ENCODE measurements around the gene GPC3.

GPC3 gene

DNA sequence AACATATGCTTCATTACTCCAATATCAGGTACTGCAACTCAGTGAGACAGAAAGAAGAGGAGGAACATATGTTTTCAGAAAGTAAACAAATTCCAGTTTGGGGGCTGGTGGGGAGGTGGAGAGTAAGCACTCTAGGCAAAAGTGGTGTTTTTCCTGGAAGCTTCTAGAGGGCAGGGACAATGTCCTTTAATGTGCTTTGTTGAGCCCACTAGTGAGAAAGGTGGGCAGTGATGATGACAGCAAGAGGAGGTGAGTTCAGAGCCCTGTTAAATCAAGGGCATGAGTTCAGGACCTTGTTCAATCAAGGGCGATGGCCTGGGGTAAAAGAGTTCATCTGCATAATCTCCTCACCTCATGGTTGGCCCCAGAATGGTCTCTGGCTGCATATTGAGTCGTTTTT lies 38.4 kb downstream of the GPC3 start:
- H3K4me3 ChIP-seq (ENCODE audit: low read depth, low read length): no peak overlapping the region
- no peak for DNase-seq (ENCODE audit: low read depth)
- TF ChIP-seq CTCF (IDR thresholded peaks at IDR 0.05; ENCODE audit: low read depth, low read length, missing control alignments): no peak

GRCh38 chrX:133943507-133943906 lies 41.9 kb downstream of the GPC3 start:
- H3K4me3 ChIP-seq (ENCODE audit: low read depth, low read length): no peak overlapping the region

GRCh38 chrX:133939655-133940302 lies 45.6 kb downstream of the GPC3 start:
- no peak for TF ChIP-seq CTCF (IDR thresholded peaks at IDR 0.05; ENCODE audit: low read depth, low read length, missing control alignments)
- H3K4me3 ChIP-seq (ENCODE audit: low read depth, low read length): no peak overlapping the region
- DNase-seq (ENCODE audit: low read depth): no peak

More at GRCh38 chrX:133943507-133943906, 41.9 kb downstream of the GPC3 start:
- DNase-seq (ENCODE audit: low read depth): no peak
- no peak for TF ChIP-seq CTCF (IDR thresholded peaks at IDR 0.05; ENCODE audit: low read depth, low read length, missing control alignments)

GRCh38 chrX:133938530-133938929 lies 46.9 kb downstream of the GPC3 start:
- no peak for TF ChIP-seq CTCF (IDR thresholded peaks at IDR 0.05; ENCODE audit: low read depth, low read length, missing control alignments)
- DNase-seq (ENCODE audit: low read depth): no peak
- no peak overlapping the region for H3K4me3 ChIP-seq (ENCODE audit: low read depth, low read length)

- no peak for DNase-seq (ENCODE audit: low read depth)
- TF ChIP-seq CTCF (IDR thresholded peaks at IDR 0.05; ENCODE audit: low read depth, low read length, missing control alignments): no peak
- H3K4me3 ChIP-seq (ENCODE audit: low read depth, low read length): no peak overlapping the region
Measured at GRCh38 chrX:133937022-133937421, 48.4 kb downstream of the GPC3 start.

DNA sequence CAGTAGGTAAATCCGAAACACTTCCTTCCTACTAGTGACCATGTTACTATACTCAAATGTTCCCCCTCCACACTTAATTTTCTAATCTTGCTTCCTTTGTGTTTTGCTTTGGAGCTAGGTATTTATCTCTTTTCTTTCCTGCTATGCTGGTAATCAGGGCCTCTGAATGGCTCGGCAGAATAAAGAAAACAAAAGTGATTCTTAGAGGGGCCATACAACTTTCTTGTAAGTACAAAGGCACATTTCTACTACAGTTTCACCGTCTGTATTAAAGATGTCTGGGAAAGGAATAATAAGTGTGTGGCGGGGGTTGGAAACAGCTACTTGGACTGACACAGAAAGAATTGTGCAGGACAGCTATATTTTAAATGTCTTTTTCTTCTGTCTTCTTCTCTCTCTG lies 50.3 kb downstream of the GPC3 start:
- no peak overlapping the region for H3K4me3 ChIP-seq (ENCODE audit: low read depth, low read length)
- no peak for DNase-seq (ENCODE audit: low read depth)
- no peak for TF ChIP-seq CTCF (IDR thresholded peaks at IDR 0.05; ENCODE audit: low read depth, low read length, missing control alignments)

GRCh38 chrX:133933316-133933715 lies 52.1 kb downstream of the GPC3 start:
- no peak overlapping the region for H3K4me3 ChIP-seq (ENCODE audit: low read depth, low read length)
- no peak for TF ChIP-seq CTCF (IDR thresholded peaks at IDR 0.05; ENCODE audit: low read depth, low read length, missing control alignments)
- DNase-seq (ENCODE audit: low read depth): no peak
